Raji (cell line): ENCODE data around the gene STUM.

Source experiments
- POLR2A ChIP-seq: IDR thresholded peaks from 2 replicates; pipeline ENCODE4 v1.6.1; 2011; ENCODE audit warnings: low read depth, low read length, control low read depth; ENCODE audit not compliant: insufficient read depth

The STUM gene

DNA sequence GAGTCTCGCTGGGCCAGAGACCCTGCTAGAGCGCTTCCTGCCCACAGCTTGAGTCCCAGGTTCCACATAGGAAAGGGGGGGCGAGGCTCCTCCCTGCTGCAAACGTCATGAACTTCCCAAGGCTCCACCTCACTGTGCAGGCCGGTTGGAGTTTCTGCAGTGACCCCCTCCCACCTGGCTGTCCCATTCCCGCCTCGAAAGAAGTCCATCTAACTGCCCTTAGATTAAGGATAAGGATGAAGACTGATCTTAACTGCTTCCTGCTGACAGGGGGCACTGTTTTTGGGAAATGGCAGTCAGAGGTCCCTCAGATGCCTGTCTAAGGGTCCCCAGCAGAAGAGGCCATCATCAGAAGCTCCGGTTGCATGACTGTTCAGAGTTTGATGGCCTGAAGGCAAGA, 62.7 kb downstream of the STUM start:
- no peak for TF ChIP-seq POLR2A

DNA sequence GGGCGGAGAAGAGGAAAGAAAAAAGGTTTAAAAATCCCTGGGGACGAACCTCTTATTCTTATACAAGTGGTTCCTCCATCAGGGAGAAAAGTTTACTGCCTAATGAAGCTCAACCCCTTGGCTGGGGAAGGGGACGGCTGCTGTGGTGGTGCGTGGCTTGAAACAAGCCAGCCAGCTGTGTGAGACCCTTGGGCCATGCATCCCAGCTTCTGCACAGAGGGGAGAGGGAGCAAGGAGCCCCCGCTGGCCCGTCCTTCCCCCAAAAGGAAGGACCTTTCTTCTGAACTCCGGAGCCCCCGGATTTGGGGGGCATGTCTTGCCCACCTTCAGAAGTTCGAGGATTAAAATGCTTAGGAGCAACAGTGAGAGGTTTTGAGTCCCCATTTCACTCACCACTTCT, 67.3 kb downstream of the STUM start:
- TF ChIP-seq POLR2A = no peak

GRCh38 chr1:226616636-226617035, 68.1 kb downstream of the STUM start:
- no peak for TF ChIP-seq POLR2A

- no peak for TF ChIP-seq POLR2A
Measured at GRCh38 chr1:226617109-226617508, 68.5 kb downstream of the STUM start.

DNA sequence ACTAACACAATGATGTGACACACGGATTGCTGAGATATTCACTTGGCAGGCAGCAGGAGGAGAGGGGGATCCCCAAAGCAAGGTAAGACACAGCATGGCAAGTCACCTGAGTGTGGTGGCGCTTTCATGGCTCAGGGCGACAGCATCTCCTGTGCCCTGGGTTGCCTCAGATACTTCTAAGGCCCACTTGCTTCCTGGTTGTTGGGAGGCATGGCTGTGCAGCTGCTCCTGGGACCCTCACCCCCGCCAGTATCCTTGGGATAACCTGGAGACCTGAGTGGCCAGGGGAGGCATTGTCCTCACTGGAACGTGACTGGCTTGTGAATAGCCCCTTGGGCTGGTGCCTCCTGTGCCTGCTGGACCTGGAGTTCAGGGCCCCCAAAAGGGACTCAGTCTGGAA, 69.8 kb downstream of the STUM start:
- no peak for TF ChIP-seq POLR2A

GRCh38 chr1:226619031-226619430, 70.5 kb downstream of the STUM start:
- no peak for TF ChIP-seq POLR2A

DNA sequence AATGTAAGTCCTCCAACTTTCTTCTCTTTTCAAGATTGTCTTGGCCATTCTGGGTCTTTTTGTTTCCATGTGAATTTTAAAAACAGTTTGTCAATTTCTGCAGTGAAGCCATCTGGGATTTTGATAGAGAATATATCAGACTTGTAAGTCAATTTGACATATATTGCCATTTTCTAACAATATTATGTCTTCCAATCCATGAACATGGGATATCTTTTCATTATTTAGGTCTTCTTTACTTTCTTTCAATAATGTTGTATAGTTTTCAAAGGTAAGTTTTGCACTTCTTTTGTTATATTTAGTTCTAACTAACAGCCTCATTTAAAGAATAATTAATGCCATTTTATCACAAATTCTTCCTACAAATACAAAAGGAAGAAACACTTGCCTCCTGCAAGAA, 73.4 kb downstream of the STUM start:
- no peak for TF ChIP-seq POLR2A

DNA sequence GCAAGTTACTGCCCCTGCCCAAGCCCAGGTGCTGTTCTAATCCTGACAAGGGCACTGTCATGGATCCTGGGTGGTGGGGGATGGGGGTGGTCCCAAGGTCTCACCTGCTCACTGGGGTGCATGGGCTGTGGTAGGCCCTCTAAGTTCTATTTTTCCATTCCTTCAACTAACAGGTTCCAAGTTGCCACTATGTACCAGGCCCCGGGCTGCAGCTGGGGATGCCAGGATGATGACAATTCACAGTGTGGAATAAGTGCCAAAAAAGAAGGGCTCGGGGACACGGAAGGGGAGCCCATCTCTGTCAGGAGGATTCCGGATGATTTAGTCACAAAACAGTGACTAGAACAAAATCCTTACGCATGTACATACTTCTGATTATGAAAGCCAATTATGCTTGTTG, 76.0 kb downstream of the STUM start:
- TF ChIP-seq POLR2A = no peak

DNA sequence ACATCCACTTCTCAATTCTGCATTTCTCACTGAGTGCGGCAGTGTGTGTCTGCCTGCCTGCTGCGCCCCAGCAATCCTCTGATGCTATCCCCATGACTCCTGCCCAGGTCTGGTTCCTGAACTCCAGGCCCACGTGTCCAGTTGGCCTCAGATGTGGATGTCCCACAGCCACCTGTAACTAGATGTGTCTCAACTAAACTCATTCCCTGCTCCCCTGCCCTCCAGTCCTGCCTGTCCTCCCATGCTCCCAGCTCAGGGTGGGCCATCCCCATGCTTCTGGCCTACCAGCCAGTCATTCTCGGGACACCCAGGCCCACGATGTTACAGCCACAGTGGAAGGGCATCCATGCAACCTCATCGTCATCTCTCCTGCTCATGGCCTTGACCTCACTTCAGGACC, 76.8 kb downstream of the STUM start:
- TF ChIP-seq POLR2A = no peak

DNA sequence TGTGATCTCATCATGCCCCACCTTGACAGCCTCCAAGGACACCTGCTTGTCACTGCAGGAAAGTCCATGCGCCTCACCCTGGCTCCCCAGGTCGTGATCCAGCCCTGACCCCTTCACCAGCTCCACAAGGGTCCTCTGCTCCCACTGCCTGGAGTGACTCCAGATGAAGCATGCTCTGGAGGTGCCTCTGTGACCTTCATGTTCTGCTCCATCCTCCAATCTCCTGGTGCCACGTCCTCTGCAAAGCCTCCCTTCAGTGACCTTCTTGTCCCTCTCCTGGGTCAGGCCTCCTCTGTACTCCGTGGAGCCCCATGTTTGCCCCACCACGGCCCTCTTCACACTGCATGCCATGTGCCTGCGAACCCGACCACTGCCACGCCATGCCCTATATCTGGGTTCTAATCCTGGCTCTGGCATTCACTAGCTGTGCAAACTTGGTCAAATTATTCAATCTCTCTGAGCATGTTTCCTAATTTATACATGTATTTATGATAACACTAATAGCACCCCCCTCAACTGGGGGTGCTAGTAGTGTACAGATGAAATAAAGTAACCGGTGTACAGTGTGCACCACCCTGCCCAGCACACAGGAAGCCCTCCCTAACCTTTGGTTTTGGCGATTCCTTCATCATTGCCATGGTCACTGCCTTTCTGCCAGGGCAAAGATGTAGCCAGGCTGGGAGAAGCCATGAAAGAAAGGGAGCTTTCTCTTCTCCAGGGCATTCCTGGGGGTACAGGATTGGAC, 77.4 kb downstream of the STUM start:
- no peak for TF ChIP-seq POLR2A

DNA sequence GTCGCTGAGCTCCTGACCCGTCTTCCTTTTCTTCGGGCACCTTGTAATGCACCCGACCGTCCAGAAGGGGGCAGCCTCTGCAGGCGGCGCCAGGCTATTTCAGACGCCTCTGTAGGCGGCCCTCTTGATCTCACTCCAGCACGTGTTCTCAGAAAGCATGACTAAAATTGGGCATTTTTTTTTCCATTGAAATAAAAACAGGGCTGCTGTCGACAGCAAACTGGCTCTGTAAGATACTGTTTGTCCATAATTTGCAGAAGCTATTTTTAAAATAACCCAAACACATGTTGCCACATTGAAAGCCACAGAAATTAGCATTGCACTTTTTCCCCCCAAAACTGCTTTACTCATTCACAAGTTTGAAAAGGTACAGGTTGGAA, 78.0 kb downstream of the STUM start:
- TF ChIP-seq POLR2A = no peak

GRCh38 chr1:226627050-226627755, 78.6 kb downstream of the STUM start:
- TF ChIP-seq POLR2A = no peak

GRCh38 chr1:226627924-226628611, 79.5 kb downstream of the STUM start:
- TF ChIP-seq POLR2A = no peak

- no peak for TF ChIP-seq POLR2A
Measured at GRCh38 chr1:226628612-226629155, 80.1 kb downstream of the STUM start.

GRCh38 chr1:226629210-226629895, 80.8 kb downstream of the STUM start:
- TF ChIP-seq POLR2A = no peak
